Kidney (tissue), 14 donors: ENCODE data around the gene ITCH. TPM values are rescaled to one million over a fixed set of nuclear protein-coding genes. Genes with fewer than 3 reads are reported as not detected.

Source experiments
- DNase-seq, 5 donors: peaks; one replicate each; pipeline ENCODE4 v3.0.0-alpha.2; 2013 to 2020
- FAIRE-seq: peaks from 2 replicates; lab custom pipeline; 2012; peaks lifted over from hg19 to GRCh38; lab: Jason Lieb, UNC
- H3K27ac ChIP-seq, 2 donors: one replicate each; pipeline ENCODE4 v1.7.0; 2013; ENCODE audit warnings: low read depth in 2 of 2, low read length in 2 of 2, inconsistent platforms in 1 of 2
- H3K27me3 ChIP-seq: one replicate; pipeline ENCODE4 v1.7.1; 2013; ENCODE audit warnings: low read length, inconsistent platforms; ENCODE audit not compliant: control insufficient read depth, insufficient read depth
- H3K36me3 ChIP-seq, 3 donors: one replicate each; pipeline versions ENCODE4 v1.7.0 to v1.7.1; 2013; ENCODE audit warnings: low read length in 3 of 3, control low read depth in 1 of 3, inconsistent platforms in 1 of 3; ENCODE audit not compliant: insufficient read depth in 3 of 3, control insufficient read depth in 2 of 3
- H3K4me1 ChIP-seq, 3 donors: one replicate each; pipeline versions ENCODE4 v1.7.0 to v1.7.1; 2013; ENCODE audit warnings: low read length in 3 of 3, inconsistent platforms in 1 of 3, low read depth in 1 of 3; ENCODE audit not compliant: control insufficient read depth in 2 of 3, insufficient read depth in 2 of 3
- H3K4me3 ChIP-seq, 3 donors: one replicate each; pipeline versions ENCODE4 v1.7.0 to v1.8.1; 2013; ENCODE audit warnings: low read length in 3 of 3, control low read depth in 1 of 3, inconsistent platforms in 1 of 3
- H3K9ac ChIP-seq, 3 donors: one replicate each; pipeline versions ENCODE4 v1.7.0 to v1.7.1; 2013; ENCODE audit warnings: low read length in 3 of 3, control low read depth in 1 of 3, inconsistent platforms in 1 of 3
- H3K9me3 ChIP-seq, 3 donors: one replicate each; pipeline versions ENCODE4 v1.7.0 to v1.7.1; 2013; ENCODE audit warnings: low read length in 3 of 3, control low read depth in 1 of 3, inconsistent platforms in 1 of 3; ENCODE audit not compliant: control insufficient read depth in 2 of 3, insufficient read depth in 1 of 3
- CTCF ChIP-seq: IDR thresholded peaks from 3 replicates; pipeline ENCODE4 v1.5.1; 2012; ENCODE audit warnings: mild to moderate bottlenecking, moderate library complexity, borderline replicate concordance; ENCODE audit not compliant: insufficient read depth; ENCODE audit errors: extremely low read depth
- intact Hi-C: fragments of 100-400 bp; cut with DNase I; formaldehyde crosslinking; loops from one replicate; pipeline ENCODE4 v1.11.1; 2022
- polyA plus RNA-seq: library from polyadenylated mRNA; stranded (reverse); fragments of 350-450 nt; fragmentation: Illumina TruSeq; extraction: RNeasy Lipid Tissue Mini Kit (QIAGEN cat#74804); gene quantifications from one replicate; pipeline ENCODE4 v1.2.3, GENCODE V29; 2014; ENCODE audit warnings: low read depth, low replicate concordance; ENCODE audit not compliant: insufficient read depth
- total RNA-seq: library from RNA; stranded (reverse); fragmentation: NEBNext Ultra II Directional; extraction: Animal tissue kit (Norgen Biotek cat#: 25700); gene quantifications from one replicate; pipeline ENCODE4 v1.2.1, GENCODE V29; 2021
- donor health status: control.
- donor health status: control.
- donor health status: control.
- donor health status: control.
- donor health status: control.
- donor health status: DM: yes; HTN: yes; CAD: no.
- donor health status: Normal renal cell carcinoma (clear cell type).

ITCH gene
- total and polyA plus RNA-seq, 2 donors from 2014 or later = 10.1 to 63.1 TPM

GRCh38 chr20:34318609-34319443 lies 44.2 kb upstream of the ITCH start:
- H3K9ac ChIP-seq = no peak overlapping the region
- H3K36me3 ChIP-seq = no peaks in the 10 kb centered on the region
- H3K27ac ChIP-seq = no peak overlapping the region
- no peak overlapping the region for H3K4me3 ChIP-seq
- FAIRE-seq (no peak), DNase-seq (no peak)
- no peak for TF ChIP-seq CTCF
- no peaks in the 10 kb centered on the region for H3K27me3 ChIP-seq
- intact Hi-C loops = no loop called here
- no peaks in the 10 kb centered on the region for H3K4me1 ChIP-seq
- no peaks in the 10 kb centered on the region for H3K9me3 ChIP-seq

GRCh38 chr20:34320861-34321260 lies 42.2 kb upstream of the ITCH start:
- FAIRE-seq = no peak

GRCh38 chr20:34322267-34323105 lies 40.6 kb upstream of the ITCH start:
- TF ChIP-seq CTCF = no peak
- no peaks in the 10 kb centered on the region for H3K9me3 ChIP-seq
- no peak overlapping the region for H3K27ac ChIP-seq
- no peaks in the 10 kb centered on the region for H3K36me3 ChIP-seq
- no peak overlapping the region for H3K9ac ChIP-seq
- peaks cover 0 to 3% (median 0%) of the 10 kb centered on the region in 3 donors for H3K4me1 ChIP-seq
- no peak for DNase-seq
- no peaks in the 10 kb centered on the region for H3K27me3 ChIP-seq
- intact Hi-C loops = no loop called here
- H3K4me3 ChIP-seq = no peak overlapping the region
- no peak for FAIRE-seq

More at GRCh38 chr20:34320861-34321260, 42.2 kb upstream of the ITCH start:
- no peaks in the 10 kb centered on the region for H3K36me3 ChIP-seq
- DNase-seq = no peak
- H3K9me3 ChIP-seq = no peaks in the 10 kb centered on the region
- TF ChIP-seq CTCF = no peak
- intact Hi-C loops = no loop called here
- H3K4me1 ChIP-seq = peaks cover 0 to 3% (median 0%) of the 10 kb centered on the region in 3 donors
- no peaks in the 10 kb centered on the region for H3K27me3 ChIP-seq
- H3K4me3 ChIP-seq = no peak overlapping the region
- H3K27ac ChIP-seq = no peak overlapping the region
- H3K9ac ChIP-seq = no peak overlapping the region
